Esophagus squamous epithelium (tissue), 5 donors: ENCODE results near the gene ADAMTS8. TPM values are rescaled to one million over a fixed set of nuclear protein-coding genes. Genes with fewer than 3 reads are reported as not detected.
A peak's percentile ranks its signal among the peaks of the same experiment; 100 is the strongest.

ENCODE experiments used
- DNase-seq: peaks from one replicate; lab custom pipeline; 2025; lab: John Stamatoyannopoulos, UW
- H3K27ac ChIP-seq, 4 donors: fragments of 200-600 bp; sonication (generic); one replicate each; pipeline ENCODE4 v1.5.1; 2016 to 2019; ENCODE audit warnings: mild to moderate bottlenecking in 1 of 4
- H3K27me3 ChIP-seq, 4 donors: fragments of 200-600 bp; sonication (generic); 1 replicate in 3 of 4; 2 replicates in 1 of 4; pipeline versions ENCODE4 v1.5.1 to v1.6.0; 2017 to 2021; ENCODE audit warnings: antibody characterized with exemption in 1 of 4
- H3K36me3 ChIP-seq, 3 donors: fragments of 200-600 bp; sonication (generic); one replicate each; pipeline ENCODE4 v1.5.1; 2016 to 2019
- H3K4me1 ChIP-seq, 3 donors: fragments of 200-600 bp; sonication (generic); one replicate each; pipeline ENCODE4 v1.5.1; 2017 to 2019
- H3K4me3 ChIP-seq, 4 donors: fragments of 200-600 bp; sonication (generic); 1 replicate in 3 of 4; 2 replicates in 1 of 4; pipeline ENCODE4 v1.5.1; 2016 to 2019; ENCODE audit warnings: mild to moderate bottlenecking in 2 of 4, moderate library complexity in 1 of 4
- H3K9me3 ChIP-seq, 3 donors: fragments of 200-600 bp; sonication (generic); one replicate each; pipeline ENCODE4 v1.5.1; 2016 to 2019
- POLR2A ChIP-seq, 4 donors: fragments of 450-650 bp; IDR thresholded peaks; one replicate each; pipeline ENCODE4 v1.6.1; 2017; ENCODE audit warnings: antibody characterized with exemption in 4 of 4, mild to moderate bottlenecking in 4 of 4, moderate library complexity in 3 of 4
- WGBS, 2 donors: methylation state at CpG; one replicate each; pipeline ENCODE4 v1.1.5; 2018; 5-methylcytosine and 5-hydroxymethylcytosine counted together
- intact Hi-C: fragments of 100-400 bp; cut with DNase I; formaldehyde crosslinking; loops from one replicate; pipeline ENCODE4 v1.15.0; 2022
- total RNA-seq, 4 donors: library from RNA; depleted of rRNA; stranded (reverse); fragments of >200 nt; gene quantifications; one replicate each; pipeline ENCODE4 v1.1.0, GENCODE V29; 2016
- TF ChIP-seq, protein P1 (sequence below), 6 experiments: fragments of 450-650 bp in 4 of 6; fragments of 200-600 bp in 2 of 6; sonication (generic) in 2 of 6; IDR thresholded peaks; one replicate each; pipeline ENCODE4 v1.5.1; 2016 to 2019; ENCODE audit warnings: antibody characterized with exemption in 6 of 6, mild to moderate bottlenecking in 4 of 6, moderate library complexity in 4 of 6
- donor health status: DM: yes; HTN: yes; CAD: no.

ADAMTS8 gene
- total RNA-seq, 4 donors from 2014 or later = 0.83 to 8.8 (median 1.8) TPM

DNA sequence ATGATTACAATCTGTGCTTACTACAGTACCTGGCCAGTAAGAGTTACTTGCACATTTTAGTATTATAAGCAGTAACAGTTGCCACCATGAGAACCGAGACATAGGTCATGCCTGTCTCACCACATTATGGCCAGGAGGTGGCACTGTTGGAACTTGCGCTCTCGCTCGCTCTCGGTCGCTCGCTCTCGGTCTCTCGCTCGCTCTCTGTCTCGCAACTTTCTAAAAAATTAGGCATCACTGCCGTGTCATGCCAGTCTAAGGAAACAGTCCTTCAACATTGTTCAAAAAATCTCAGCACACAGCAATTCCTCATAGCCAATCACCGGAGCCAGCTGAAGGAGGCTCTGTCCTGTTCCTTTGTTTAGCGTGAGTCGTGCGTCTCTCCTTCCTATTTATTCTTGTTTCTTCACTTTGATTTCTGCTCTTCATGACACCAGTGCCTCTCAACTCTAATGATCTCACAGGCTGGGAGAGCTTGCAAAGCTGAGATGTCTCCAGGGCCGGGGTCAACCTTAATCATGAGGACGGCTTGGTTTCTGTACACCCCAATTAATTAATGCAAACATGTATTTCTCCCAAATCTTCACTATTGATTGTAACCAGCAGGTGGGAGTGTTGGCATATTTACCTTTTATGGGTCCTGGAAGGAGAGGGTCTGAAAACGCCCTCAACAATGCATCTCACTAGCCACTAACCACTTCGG lies 6.3 kb upstream of the ADAMTS8 start:
- intact Hi-C loops = loop anchor here (5.0 to 10.0 kb wide), 2 partner anchors 428 to 460 kb away; no protein-coding TSS in a partner anchor
- Histone ChIP-seq H3K4me3 (peak overlapping the region; percentile 42 to 71 (median 60)), H3K27me3 (peaks cover 0 to 19% (median 2%) of the 10 kb centered on the region in 4 donors), H3K27ac (peak overlapping the region; percentile 54 to 82 (median 76)), H3K4me1 (peaks cover 0 to 23% (median 12%) of the 10 kb centered on the region in 3 donors), H3K36me3 (no peaks in the 10 kb centered on the region), H3K9me3 (no peaks in the 10 kb centered on the region)
- TF ChIP-seq, protein P1, sequence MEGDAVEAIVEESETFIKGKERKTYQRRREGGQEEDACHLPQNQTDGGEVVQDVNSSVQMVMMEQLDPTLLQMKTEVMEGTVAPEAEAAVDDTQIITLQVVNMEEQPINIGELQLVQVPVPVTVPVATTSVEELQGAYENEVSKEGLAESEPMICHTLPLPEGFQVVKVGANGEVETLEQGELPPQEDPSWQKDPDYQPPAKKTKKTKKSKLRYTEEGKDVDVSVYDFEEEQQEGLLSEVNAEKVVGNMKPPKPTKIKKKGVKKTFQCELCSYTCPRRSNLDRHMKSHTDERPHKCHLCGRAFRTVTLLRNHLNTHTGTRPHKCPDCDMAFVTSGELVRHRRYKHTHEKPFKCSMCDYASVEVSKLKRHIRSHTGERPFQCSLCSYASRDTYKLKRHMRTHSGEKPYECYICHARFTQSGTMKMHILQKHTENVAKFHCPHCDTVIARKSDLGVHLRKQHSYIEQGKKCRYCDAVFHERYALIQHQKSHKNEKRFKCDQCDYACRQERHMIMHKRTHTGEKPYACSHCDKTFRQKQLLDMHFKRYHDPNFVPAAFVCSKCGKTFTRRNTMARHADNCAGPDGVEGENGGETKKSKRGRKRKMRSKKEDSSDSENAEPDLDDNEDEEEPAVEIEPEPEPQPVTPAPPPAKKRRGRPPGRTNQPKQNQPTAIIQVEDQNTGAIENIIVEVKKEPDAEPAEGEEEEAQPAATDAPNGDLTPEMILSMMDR (IDR thresholded peaks at IDR 0.05) = peak; percentile 73 to 89 (median 83)
- no peak for TF ChIP-seq POLR2A (IDR thresholded peaks at IDR 0.05)
- 0 to 1% methylated on average over 20 of the region's 20 CpGs for WGBS, 2 donors
- no peak for DNase-seq

DNA sequence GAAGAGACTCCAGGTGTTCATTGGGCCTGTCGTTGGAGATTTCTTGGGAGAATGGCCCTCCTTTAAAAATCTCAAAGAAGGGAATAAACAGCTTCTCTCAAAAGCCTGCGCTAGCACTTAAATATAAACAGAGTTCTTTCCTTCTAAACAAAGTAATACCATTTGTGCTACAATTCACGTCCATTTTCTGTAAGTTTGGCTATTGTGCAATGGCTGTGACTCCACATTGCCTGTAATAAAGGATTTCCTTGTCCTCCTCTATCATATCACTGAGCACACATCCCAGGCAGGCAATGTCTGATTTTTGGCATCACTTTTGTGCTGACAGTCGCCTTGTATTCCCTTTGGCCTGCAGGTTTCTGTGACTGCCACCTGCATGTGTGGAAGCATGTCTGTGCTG lies 4.9 kb upstream of the ADAMTS8 start:
- H3K9me3 ChIP-seq = no peaks in the 10 kb centered on the region
- intact Hi-C loops = loop anchor here (10.0 kb wide), 1 partner anchor 461 kb away; no protein-coding TSS in a partner anchor
- H3K27ac ChIP-seq = no peak overlapping the region
- no peak for DNase-seq
- H3K4me3 ChIP-seq = no peak overlapping the region
- 62 to 68% methylated on average over 4 of the region's 4 CpGs for WGBS, 2 donors
- H3K27me3 ChIP-seq = peaks cover 0 to 32% (median 4%) of the 10 kb centered on the region in 4 donors
- no peak for TF ChIP-seq POLR2A (IDR thresholded peaks at IDR 0.05)
- TF ChIP-seq, protein P1 (IDR thresholded peaks at IDR 0.05) = no peak
- H3K4me1 ChIP-seq = peaks cover 2 to 33% (median 16%) of the 10 kb centered on the region in 3 donors
- no peaks in the 10 kb centered on the region for H3K36me3 ChIP-seq

DNA sequence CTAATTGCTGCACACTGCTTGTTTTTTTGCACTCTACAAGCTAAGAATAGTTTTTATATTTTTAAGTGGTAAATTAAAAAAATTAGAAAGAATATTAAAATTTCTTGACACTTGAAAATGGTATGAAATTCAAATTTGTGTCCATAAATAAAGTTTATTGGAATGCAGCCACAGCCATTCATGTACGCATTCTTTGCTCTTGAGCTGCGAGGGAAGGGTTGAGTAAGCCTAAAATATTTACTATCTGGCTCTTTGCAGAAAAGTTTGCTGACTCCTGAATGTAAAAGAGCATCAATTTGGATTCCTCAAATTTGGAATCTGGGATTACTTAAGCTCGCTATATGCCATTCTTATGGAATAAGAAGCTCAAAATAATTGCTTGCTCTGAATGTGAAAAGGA lies 3.4 kb upstream of the ADAMTS8 start:
- H3K27ac ChIP-seq = no peak overlapping the region
- 33 to 39% methylated on average over 3 of the region's 3 CpGs for WGBS, 2 donors
- intact Hi-C loops = loop anchor here (10.0 kb wide), 1 partner anchor 463 kb away; no protein-coding TSS in a partner anchor
- no peak for DNase-seq
- H3K9me3 ChIP-seq = no peaks in the 10 kb centered on the region
- H3K4me3 ChIP-seq = no peak overlapping the region
- TF ChIP-seq POLR2A (IDR thresholded peaks at IDR 0.05) = no peak
- TF ChIP-seq, protein P1 (IDR thresholded peaks at IDR 0.05) = no peak
- H3K4me1 ChIP-seq = peaks cover 16 to 42% (median 20%) of the 10 kb centered on the region in 3 donors
- H3K36me3 ChIP-seq = no peaks in the 10 kb centered on the region
- H3K27me3 ChIP-seq = peaks cover 4 to 48% (median 8%) of the 10 kb centered on the region in 4 donors

DNA sequence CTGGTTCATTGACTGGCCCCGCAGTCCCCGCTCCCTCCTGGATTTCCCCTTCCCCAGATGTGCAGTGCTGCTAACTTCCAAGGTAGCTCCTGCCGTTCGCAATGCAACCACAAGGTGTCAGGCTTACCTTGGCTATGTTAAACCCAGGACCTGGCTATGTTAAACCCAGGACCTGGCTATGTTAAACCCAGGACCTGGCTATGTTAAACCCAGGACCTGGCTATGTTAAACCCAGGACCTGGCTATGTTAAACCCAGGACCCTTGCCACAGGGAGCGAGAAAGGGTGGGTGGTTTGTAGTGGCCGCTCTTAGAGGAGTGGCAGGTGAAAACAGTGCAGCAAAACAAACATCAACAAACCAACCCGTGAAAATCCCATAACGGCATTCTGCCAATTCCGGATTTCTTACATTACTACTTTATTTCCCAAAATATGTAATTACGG lies 2.9 kb upstream of the ADAMTS8 start:
- DNase-seq = no peak
- 13 to 14% methylated on average over 6 to 8 of the region's 10 CpGs for WGBS, 2 donors
- Histone ChIP-seq H3K9me3 (no peaks in the 10 kb centered on the region), H3K27me3 (peaks cover 7 to 53% (median 9%) of the 10 kb centered on the region in 4 donors), H3K27ac (no peak overlapping the region), H3K36me3 (no peaks in the 10 kb centered on the region), H3K4me1 (peaks cover 16 to 47% (median 25%) of the 10 kb centered on the region in 3 donors), H3K4me3 (no peak overlapping the region)
- TF ChIP-seq, protein P1 (IDR thresholded peaks at IDR 0.05) = peak; percentile 34 to 80 (median 68)
- TF ChIP-seq POLR2A (IDR thresholded peaks at IDR 0.05) = no peak
- intact Hi-C loops = loop anchor here (10.0 kb wide), 1 partner anchor 463 kb away; no protein-coding TSS in a partner anchor

DNA sequence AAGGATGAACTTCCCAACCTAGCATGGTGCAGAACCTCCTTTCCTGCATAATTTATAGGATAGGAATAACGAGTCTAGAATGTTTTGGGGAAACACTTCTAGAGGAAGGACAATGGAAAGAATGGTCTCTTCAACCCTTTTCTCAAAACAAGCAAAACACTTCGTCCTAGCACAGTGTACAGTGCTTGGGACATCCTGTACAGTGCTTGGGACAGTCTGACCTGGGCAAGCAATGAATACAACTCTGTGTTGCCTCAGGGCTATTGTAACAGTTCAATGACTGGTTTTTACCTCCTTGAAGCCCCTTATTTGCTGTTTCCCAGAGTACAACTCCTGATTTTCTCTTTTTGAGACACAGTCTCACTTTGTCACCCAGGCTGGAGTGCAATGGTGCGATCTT lies 1.6 kb upstream of the ADAMTS8 start:
- peaks cover 16 to 40% (median 19%) of the 10 kb centered on the region in 3 donors for H3K4me1 ChIP-seq
- H3K4me3 ChIP-seq = no peak overlapping the region
- DNase-seq = no peak
- intact Hi-C loops = loop anchor here (5.0 to 10.0 kb wide), 2 partner anchors 213 to 465 kb away; no protein-coding TSS in a partner anchor
- H3K36me3 ChIP-seq = no peaks in the 10 kb centered on the region
- WGBS, 2 donors = 51 to 53% methylated on average over 3 of the region's 3 CpGs
- peak overlapping the region in 3 of 4 donors; percentile 13 to 75 (median 48) for H3K27ac ChIP-seq
- TF ChIP-seq, protein P1 (IDR thresholded peaks at IDR 0.05) = no peak
- TF ChIP-seq POLR2A (IDR thresholded peaks at IDR 0.05) = no peak
- H3K27me3 ChIP-seq = peaks cover 7 to 66% (median 11%) of the 10 kb centered on the region in 4 donors
- H3K9me3 ChIP-seq = no peaks in the 10 kb centered on the region
